IMR-90 (cell line): ENCODE results near the gene FRMD1. TPM values are rescaled to one million over a fixed set of nuclear protein-coding genes. Genes with fewer than 3 reads are reported as not detected.

ENCODE experiments used
- ATAC-seq: fragments of 200-7000 bp; cut with Tn5 transposase; 2 replicates; pipeline ENCODE4 v1.9.1; 2020; ENCODE audit warnings: low read depth, mild to moderate bottlenecking, moderate library complexity
- BruUV-seq: library from RNA; stranded (reverse); fragments of 400-500 nt; replicated peaks from 2 replicates; lab custom pipeline; 2021; lab: Mats Ljungman, UMichigan
- CTCF ChIA-PET: fragments of 300-600 bp; formaldehyde crosslinking; extraction: SDS; loops from one replicate; lab custom pipeline; 2021; ENCODE audit warnings: antibody characterized with exemption; lab: Yijun Ruan, JAX
- POLR2A ChIA-PET: fragments of 300-600 bp; sonication (Branson Sonifier 250); formaldehyde crosslinking; loops from one replicate; lab custom pipeline; 2022; ENCODE audit warnings: antibody characterized with exemption; ENCODE audit not compliant: unreplicated experiment; lab: Charles Lee
- DNase-seq: peaks from one replicate; pipeline ENCODE4 v3.0.0; 2013
- H2AFZ ChIP-seq: replicated peaks from 2 replicates; pipeline ENCODE3; 2013; ENCODE audit warnings: low read length, mild to moderate bottlenecking; ENCODE audit not compliant: poor library complexity
- H2AK5ac ChIP-seq: 2 replicates; pipeline ENCODE4 v1.6.1; 2013; ENCODE audit warnings: low read depth, low read length, inconsistent platforms
- H2AK9ac ChIP-seq: replicated peaks from 2 replicates; pipeline ENCODE3; 2013; ENCODE audit warnings: mild to moderate bottlenecking, low read depth, low read length, moderate library complexity; ENCODE audit not compliant: poor library complexity
- H2BK120ac ChIP-seq: 2 replicates; pipeline ENCODE4 v1.6.1; 2013; ENCODE audit warnings: low read depth, low read length, inconsistent platforms
- H2BK15ac ChIP-seq: 3 replicates; pipeline ENCODE4 v1.6.1; 2013; ENCODE audit warnings: low read depth, low read length, inconsistent platforms
- H2BK20ac ChIP-seq: 2 replicates; pipeline ENCODE4 v1.6.1; 2013; ENCODE audit warnings: low read depth, mild to moderate bottlenecking, inconsistent platforms, low read length, moderate library complexity
- H2BK5ac ChIP-seq: 2 replicates; pipeline ENCODE4 v1.6.1; 2013; ENCODE audit warnings: mild to moderate bottlenecking, low read depth, low read length, inconsistent platforms; ENCODE audit not compliant: poor library complexity, severe bottlenecking
- H3K14ac ChIP-seq: replicated peaks from 2 replicates; pipeline ENCODE4 v1.6.1; 2013; ENCODE audit warnings: low read depth, low read length, inconsistent platforms
- H3K18ac ChIP-seq: 2 replicates; pipeline ENCODE4 v1.6.1; 2013; ENCODE audit warnings: low read depth, low read length, control low read depth
- H3K23ac ChIP-seq: 2 replicates; pipeline ENCODE4 v1.6.1; 2013; ENCODE audit warnings: low read depth, low read length, inconsistent platforms
- H3K27ac ChIP-seq: 2 replicates; pipeline ENCODE4 v1.5.1; 2013; ENCODE audit warnings: mild to moderate bottlenecking, control low read depth, low read length; ENCODE audit not compliant: insufficient read depth
- H3K27me3 ChIP-seq: 2 replicates; pipeline ENCODE4 v1.6.1; 2013; ENCODE audit warnings: low read length; ENCODE audit not compliant: control insufficient read depth, insufficient read depth
- H3K36me3 ChIP-seq: 2 replicates; pipeline ENCODE4 v1.6.1; 2013; ENCODE audit warnings: low read length, mixed read lengths; ENCODE audit not compliant: control insufficient read depth, insufficient read depth
- H3K4ac ChIP-seq: 2 replicates; pipeline ENCODE4 v1.6.1; 2013; ENCODE audit warnings: low read depth, low read length, inconsistent platforms
- H3K4me1 ChIP-seq: 2 replicates; pipeline ENCODE4 v1.6.1; 2013; ENCODE audit warnings: low read length, mixed read lengths; ENCODE audit not compliant: control insufficient read depth, insufficient read depth
- H3K4me2 ChIP-seq: 2 replicates; pipeline ENCODE4 v1.6.1; 2013; ENCODE audit warnings: low read depth, mild to moderate bottlenecking, control low read depth, low read length, moderate library complexity
- H3K4me3 ChIP-seq: 2 replicates; pipeline ENCODE4 v1.5.1; 2013; ENCODE audit warnings: low read depth, mild to moderate bottlenecking, control low read depth, low read length, moderate library complexity; ENCODE audit not compliant: insufficient read depth
- H3K56ac ChIP-seq: 2 replicates; pipeline ENCODE4 v1.6.1; 2013; ENCODE audit warnings: low read length, inconsistent platforms; ENCODE audit not compliant: insufficient read depth; ENCODE audit errors: extremely low read depth
- H3K79me1 ChIP-seq, 2 experiments: 2 replicates each; pipeline ENCODE4 v1.6.1; 2013; ENCODE audit warnings: low read length in 2 of 2, inconsistent platforms in 1 of 2, low read depth in 1 of 2
- H3K9ac ChIP-seq: 2 replicates; pipeline ENCODE4 v1.6.1; 2013; ENCODE audit warnings: low read depth, low read length, control low read depth
- H3K9me1 ChIP-seq: 2 replicates; pipeline ENCODE4 v1.6.1; 2013; ENCODE audit warnings: low read length, inconsistent platforms; ENCODE audit not compliant: insufficient read depth
- H3K9me3 ChIP-seq: 2 replicates; pipeline ENCODE4 v1.6.1; 2013; ENCODE audit warnings: low read length; ENCODE audit not compliant: control insufficient read depth, insufficient read depth
- H4K20me1 ChIP-seq: 2 replicates; pipeline ENCODE4 v1.6.1; 2013; ENCODE audit warnings: low read length, inconsistent platforms; ENCODE audit not compliant: insufficient read depth
- H4K5ac ChIP-seq: 2 replicates; pipeline ENCODE4 v1.6.1; 2013; ENCODE audit warnings: mild to moderate bottlenecking, low read depth, low read length, control low read depth
- H4K8ac ChIP-seq, 2 experiments: 2 replicates each; pipeline ENCODE4 v1.6.1; 2013; ENCODE audit warnings: low read depth in 2 of 2, low read length in 2 of 2, control low read depth in 1 of 2, inconsistent platforms in 1 of 2
- H4K91ac ChIP-seq: 2 replicates; pipeline ENCODE4 v1.6.1; 2013; ENCODE audit warnings: low read depth, low read length, inconsistent platforms; ENCODE audit not compliant: insufficient read depth
- CEBPB ChIP-seq: IDR thresholded peaks from 2 replicates; pipeline ENCODE4 v1.6.1; 2012; ENCODE audit warnings: low read depth, low read length, improper control_type of control experiment
- WGBS, 2 experiments: methylation state at CpG; one replicate each; pipeline versions ENCODE4 v1.1.5 to v1.1.7; 2013; ENCODE audit warnings: missing lambda C conversion rate in 2 of 2; ENCODE audit not compliant: insufficient read length in 1 of 2; ENCODE audit errors: extremely low coverage in 2 of 2; 5-methylcytosine and 5-hydroxymethylcytosine counted together
- dilution Hi-C: fragments of 300-500 bp; cut with HindIII; formaldehyde crosslinking; loops from one replicate; pipeline ENCODE4 v1.14.3; 2018; ENCODE audit warnings: low sequenced_read_pairs; ENCODE audit not compliant: unreplicated experiment
- in situ Hi-C: fragments of 300-500 bp; cut with MboI; formaldehyde crosslinking; loops from 3 replicates; pipeline ENCODE4 v1.14.3; 2019; ENCODE audit warnings: low sequenced_read_pairs, inconsistent platforms, mixed read lengths
- intact Hi-C: fragments of 100-400 bp; cut with micrococcal nuclease; formaldehyde crosslinking; loops from 2 replicates; pipeline ENCODE4 v1.10.0; 2022
- polyA plus RNA-seq, 3 experiments: library from polyadenylated mRNA; depleted of rRNA; stranded (reverse); fragments of >200 nt; gene quantifications; 2 replicates each; pipeline ENCODE4 v1.2.3, GENCODE V29; 2012; ENCODE audit warnings: low replicate concordance in 1 of 3
- total RNA-seq: library from RNA; depleted of rRNA; stranded (reverse); fragments of >200 nt; gene quantifications from 2 replicates; pipeline ENCODE4 v1.2.3, GENCODE V29; 2012

FRMD1 gene
- total and polyA plus RNA-seq, 2 of the 4 experiments (the other 2 are of a cell fraction): not detected

- peaks cover 2% of the 10 kb centered on the region; the same call in 1 of the 2 replicates for H3K4me1 ChIP-seq
- H2AFZ ChIP-seq: no peak overlapping the region
- H2BK120ac ChIP-seq: no peak overlapping the region
- H2AK5ac ChIP-seq: no peak overlapping the region
- H3K27me3 ChIP-seq: no peaks in the 10 kb centered on the region; the same call in 1 of the 2 replicates
- H3K9me1 ChIP-seq: no peaks in the 10 kb centered on the region
- no peak overlapping the region for H3K27ac ChIP-seq
- ChIA-PET POLR2A (no interaction called here), CTCF (no interaction called here)
- H3K56ac ChIP-seq: no peak overlapping the region
- no peak overlapping the region for H3K9ac ChIP-seq
- ATAC-seq: no peak
- no peak overlapping the region for H3K23ac ChIP-seq
- H4K20me1 ChIP-seq: no peaks in the 10 kb centered on the region
- H4K8ac ChIP-seq: no peak overlapping the region
- H2BK5ac ChIP-seq: no peak overlapping the region
- no peak overlapping the region for H3K4me2 ChIP-seq
- in situ Hi-C loops (no loop called here), dilution Hi-C loops (no loop called here), intact Hi-C loops (loop anchor here (5.0 kb wide), 1 partner anchor 144 kb away; no protein-coding TSS in a partner anchor)
- no peaks in the 10 kb centered on the region for H3K36me3 ChIP-seq
- BruUV-seq: no TSS peak
- no peak for TF ChIP-seq CEBPB
- no peak overlapping the region for H4K5ac ChIP-seq
- H2BK20ac ChIP-seq: no peak overlapping the region
- DNase-seq: no peak
- no peak overlapping the region for H3K18ac ChIP-seq
- H4K91ac ChIP-seq: no peak overlapping the region
- no peak overlapping the region for H3K14ac ChIP-seq
- H3K4me3 ChIP-seq: no peak overlapping the region
- no peaks in the 10 kb centered on the region for H3K9me3 ChIP-seq
- H2AK9ac ChIP-seq: no peak overlapping the region
- WGBS, 2 experiments: 96% methylated on average over 4 of the region's 9 CpGs; no CpG with 5 or more reads in 1 of the 2 experiments
- no peak overlapping the region for H3K4ac ChIP-seq
- H3K79me1 ChIP-seq: no peaks in the 10 kb centered on the region
- H2BK15ac ChIP-seq: no peak overlapping the region
Measured at GRCh38 chr6:168051648-168052047, 27.4 kb downstream of the FRMD1 start.
